ENCODE measurements around the gene PAN2. TPM values are rescaled to one million over a fixed set of nuclear protein-coding genes. Genes with fewer than 3 reads are reported as not detected.
"Not testable (repeated sequence)": the region's sequence is repeated elsewhere in the genome, so short reads cannot be mapped to it uniquely, and the experiment has no call there.

PAN2 gene
- total RNA-seq, 2 donors from 2014 or later: 14.5 to 18.4 TPM

DNA sequence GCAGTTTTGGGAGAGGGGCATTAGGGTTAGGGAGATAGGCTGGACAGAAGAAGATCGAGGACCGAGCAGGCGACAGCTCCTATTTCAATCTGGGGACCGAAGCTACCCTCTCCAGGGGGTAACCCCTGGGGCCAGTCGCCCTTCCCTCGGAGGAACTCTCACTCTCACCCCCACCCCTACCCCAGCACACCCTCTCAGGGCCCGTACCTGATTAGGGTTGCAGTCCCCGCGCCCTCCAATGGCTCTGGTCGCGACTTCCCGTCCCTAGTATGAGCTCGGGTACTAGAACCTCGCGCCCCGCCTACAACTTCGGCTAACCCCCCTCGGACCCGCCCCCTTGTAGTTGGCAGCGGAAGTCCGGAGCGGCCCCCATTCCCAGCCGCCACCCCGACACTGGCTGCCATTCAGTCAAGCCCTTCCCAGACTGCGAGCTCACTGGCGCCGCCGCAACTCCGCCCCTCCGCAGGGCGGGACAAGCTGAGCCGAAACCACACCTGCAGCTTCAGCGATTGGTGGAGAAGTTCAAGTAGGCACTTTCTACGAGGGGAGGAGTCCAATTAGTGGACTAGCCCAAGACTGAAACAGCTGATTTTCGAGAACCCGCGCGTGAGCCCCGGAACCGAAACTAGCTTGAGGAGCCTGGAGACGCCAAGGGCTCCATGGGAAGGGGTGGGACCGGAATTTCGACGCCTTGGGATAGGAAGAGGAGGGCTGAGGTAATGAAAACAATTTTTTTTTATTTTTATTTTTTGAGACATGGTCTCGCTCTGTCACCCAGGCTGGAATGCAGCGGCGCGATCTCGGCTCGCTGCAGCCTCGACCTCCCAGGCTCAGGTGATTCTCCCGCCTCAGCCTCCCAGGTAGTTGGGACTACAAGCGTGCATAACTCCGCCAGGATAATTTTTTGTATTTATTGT lies 26.3 kb upstream of the PAN2 start, which contains the start of gene STAT2:
TSS of gene STAT2 (minus strand) at position 257 of the 917 bp plus-strand sequence. CDS start 3,536 bp downstream, outside the sequence.
- H3K36me3 ChIP-seq: peaks cover 14% of the 10 kb centered on the region
- peak within 1 kb of the TSS; percentile 62 to 86 for H3K4me3 ChIP-seq
- H3K27ac ChIP-seq: peak within 1 kb of the TSS; percentile 89 to 92
- no peaks in the 10 kb centered on the region for H3K9me3 ChIP-seq
- peaks cover 0 to 15% of the 10 kb centered on the region in 2 donors for H3K4me1 ChIP-seq
- DNase-seq (ENCODE audit: low spot score): peak; percentile 99
- no peaks in the 10 kb centered on the region for H3K27me3 ChIP-seq
- TF ChIP-seq, protein P1, sequence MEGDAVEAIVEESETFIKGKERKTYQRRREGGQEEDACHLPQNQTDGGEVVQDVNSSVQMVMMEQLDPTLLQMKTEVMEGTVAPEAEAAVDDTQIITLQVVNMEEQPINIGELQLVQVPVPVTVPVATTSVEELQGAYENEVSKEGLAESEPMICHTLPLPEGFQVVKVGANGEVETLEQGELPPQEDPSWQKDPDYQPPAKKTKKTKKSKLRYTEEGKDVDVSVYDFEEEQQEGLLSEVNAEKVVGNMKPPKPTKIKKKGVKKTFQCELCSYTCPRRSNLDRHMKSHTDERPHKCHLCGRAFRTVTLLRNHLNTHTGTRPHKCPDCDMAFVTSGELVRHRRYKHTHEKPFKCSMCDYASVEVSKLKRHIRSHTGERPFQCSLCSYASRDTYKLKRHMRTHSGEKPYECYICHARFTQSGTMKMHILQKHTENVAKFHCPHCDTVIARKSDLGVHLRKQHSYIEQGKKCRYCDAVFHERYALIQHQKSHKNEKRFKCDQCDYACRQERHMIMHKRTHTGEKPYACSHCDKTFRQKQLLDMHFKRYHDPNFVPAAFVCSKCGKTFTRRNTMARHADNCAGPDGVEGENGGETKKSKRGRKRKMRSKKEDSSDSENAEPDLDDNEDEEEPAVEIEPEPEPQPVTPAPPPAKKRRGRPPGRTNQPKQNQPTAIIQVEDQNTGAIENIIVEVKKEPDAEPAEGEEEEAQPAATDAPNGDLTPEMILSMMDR (IDR thresholded peaks at IDR 0.05): no peak

DNA sequence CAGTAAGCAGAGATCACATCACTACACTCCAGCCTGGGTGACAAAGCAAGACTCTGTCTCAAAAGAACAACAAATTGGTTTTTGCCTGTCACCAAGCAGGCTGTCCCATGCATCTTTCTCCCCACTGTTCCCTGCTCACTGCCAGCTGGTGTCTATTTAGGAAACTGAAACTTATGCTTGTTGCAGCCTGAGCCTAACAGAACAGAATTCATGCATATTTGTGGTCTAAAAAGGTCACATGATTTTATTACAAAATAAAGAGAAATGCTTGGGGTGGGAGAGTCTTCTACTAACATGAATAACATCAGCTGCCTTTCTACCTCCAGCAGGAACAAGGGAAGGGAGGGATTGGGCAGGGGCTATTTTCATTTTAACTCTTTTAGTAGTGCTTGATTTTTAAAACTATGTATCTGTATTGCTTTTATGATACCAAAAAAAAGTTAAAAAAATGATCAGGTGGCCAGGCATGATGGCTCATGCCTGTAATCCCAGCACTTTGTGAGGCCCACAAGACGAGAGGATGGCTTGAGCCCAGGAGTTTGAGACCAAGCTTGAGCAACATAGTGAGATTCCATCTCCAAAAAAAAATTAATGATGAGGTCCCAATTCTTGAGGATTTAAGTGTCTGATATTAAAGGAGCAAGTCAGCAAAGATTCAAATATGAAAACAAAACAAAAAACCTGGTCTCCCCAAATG lies 25.2 kb upstream of the PAN2 start:
- Histone ChIP-seq H3K27me3 (no peaks in the 10 kb centered on the region), H3K4me3 (peak overlapping the region; percentile 62 to 86), H3K36me3 (peaks cover 25% of the 10 kb centered on the region), H3K27ac (peak overlapping the region; percentile 89 to 92), H3K4me1 (peaks cover 0 to 15% of the 10 kb centered on the region in 2 donors), H3K9me3 (no peaks in the 10 kb centered on the region)
- DNase-seq (ENCODE audit: low spot score): no peak
- TF ChIP-seq, protein P1 (IDR thresholded peaks at IDR 0.05): no peak

DNA sequence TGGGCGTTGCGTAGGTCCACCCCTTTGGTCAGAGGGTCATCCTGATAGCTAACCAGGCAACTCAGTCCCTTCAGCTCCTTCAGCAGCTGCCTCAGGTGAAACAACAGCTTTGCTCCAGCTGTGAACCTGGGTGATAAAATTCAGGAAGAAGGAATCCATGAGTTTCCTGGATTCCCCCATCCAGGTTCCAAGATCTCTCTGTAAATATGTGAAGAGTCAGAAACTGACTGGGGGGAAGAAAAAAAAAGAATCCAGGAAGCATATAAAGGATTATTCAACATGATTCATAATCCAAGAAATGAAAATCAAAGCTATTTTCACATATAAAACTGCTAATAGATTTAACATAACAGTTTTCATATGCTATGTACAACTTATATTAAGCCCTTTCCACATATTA lies 17.5 kb upstream of the PAN2 start:
- Histone ChIP-seq H3K9me3 (no peaks in the 10 kb centered on the region), H3K27ac (no peak overlapping the region), H3K36me3 (peaks cover 96% of the 10 kb centered on the region), H3K4me3 (no peak overlapping the region), H3K4me1 (no peaks in the 10 kb centered on the region), H3K27me3 (no peaks in the 10 kb centered on the region)
- DNase-seq (ENCODE audit: low spot score): no peak
- TF ChIP-seq, protein P1 (IDR thresholded peaks at IDR 0.05): no peak

DNA sequence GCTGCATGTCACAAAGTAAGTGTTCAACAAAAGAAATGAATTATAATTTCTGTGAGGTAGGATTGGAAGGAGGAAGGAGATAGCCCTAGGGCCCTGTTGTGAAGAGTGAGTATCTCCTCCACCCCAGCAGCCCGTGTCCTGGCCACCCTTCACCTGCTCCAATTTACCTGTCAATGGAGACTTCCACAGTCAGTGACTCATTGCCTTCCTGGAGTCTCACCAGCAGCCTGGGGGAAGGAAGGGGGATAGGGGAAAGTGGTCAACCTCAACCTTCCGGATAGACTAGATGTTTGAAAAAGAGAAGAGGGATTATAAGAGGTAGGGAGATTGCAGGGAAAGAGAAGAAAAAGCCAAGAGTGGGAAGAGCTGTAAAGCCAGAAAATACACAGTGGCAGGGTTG lies 16.9 kb upstream of the PAN2 start:
- H3K9me3 ChIP-seq: no peaks in the 10 kb centered on the region
- no peak overlapping the region for H3K4me3 ChIP-seq
- no peak overlapping the region for H3K27ac ChIP-seq
- DNase-seq (ENCODE audit: low spot score): no peak
- TF ChIP-seq, protein P1 (IDR thresholded peaks at IDR 0.05): no peak
- no peaks in the 10 kb centered on the region for H3K27me3 ChIP-seq
- H3K36me3 ChIP-seq: peaks cover 96% of the 10 kb centered on the region
- H3K4me1 ChIP-seq: no peaks in the 10 kb centered on the region

DNA sequence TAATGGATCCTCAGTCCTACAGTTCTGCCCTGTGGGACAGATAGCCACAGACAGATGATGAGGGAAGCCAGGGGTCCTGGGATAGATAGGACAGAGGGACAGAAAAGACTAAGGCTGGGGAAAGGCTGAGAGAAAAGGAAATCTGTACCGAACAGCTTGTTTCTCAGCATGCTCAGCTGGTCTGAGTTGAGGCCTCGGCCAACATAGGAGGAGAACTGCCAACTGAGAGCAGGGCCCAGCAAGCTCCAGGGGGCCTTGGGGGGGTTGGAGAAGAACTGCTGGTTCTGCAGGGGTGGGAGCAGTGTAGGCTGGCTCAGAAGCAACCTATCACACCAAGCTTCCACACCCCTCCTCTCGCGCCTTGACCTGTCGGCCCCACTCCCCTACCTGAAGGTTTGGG lies 15.0 kb upstream of the PAN2 start:
- H3K4me3 ChIP-seq: no peak overlapping the region
- no peak overlapping the region for H3K27ac ChIP-seq
- H3K36me3 ChIP-seq: peaks cover 87% of the 10 kb centered on the region
- no peaks in the 10 kb centered on the region for H3K4me1 ChIP-seq
- TF ChIP-seq, protein P1 (IDR thresholded peaks at IDR 0.05): no peak
- no peaks in the 10 kb centered on the region for H3K27me3 ChIP-seq
- H3K9me3 ChIP-seq: no peaks in the 10 kb centered on the region
- DNase-seq (ENCODE audit: low spot score): no peak

DNA sequence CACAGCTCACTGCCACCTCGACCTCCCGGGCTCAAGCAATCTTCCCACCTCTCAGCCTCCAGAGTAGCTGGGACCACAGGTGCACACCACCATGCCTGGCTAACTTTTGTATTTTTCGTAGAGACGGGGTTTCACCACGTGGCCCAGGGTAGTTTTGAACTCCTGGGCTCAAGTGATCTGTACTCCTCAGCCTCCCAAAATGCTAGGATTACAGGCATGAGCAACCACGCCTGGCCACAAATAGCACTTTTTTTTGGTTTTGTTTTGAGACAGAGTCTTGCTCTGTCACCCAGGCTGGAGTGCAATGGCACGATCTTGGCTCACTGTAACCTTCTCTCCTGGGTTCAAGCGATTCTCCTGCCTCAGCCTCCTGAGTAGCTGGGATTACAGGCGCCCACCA lies 13.5 kb upstream of the PAN2 start:
- H3K36me3 ChIP-seq: peaks cover 83% of the 10 kb centered on the region

More for the DNA sequence above, 13.5 kb upstream of the PAN2 start:
- H3K9me3 ChIP-seq; H3K4me3 ChIP-seq; DNase-seq (ENCODE audit: low spot score); H3K4me1 ChIP-seq; H3K27ac ChIP-seq; H3K27me3 ChIP-seq: not testable (repeated sequence)

All from right atrium auricular region (tissue), 2 donors.